ENCODE data around the gene TTC6. TPM values are rescaled to one million over a fixed set of nuclear protein-coding genes. Genes with fewer than 3 reads are reported as not detected.

The TTC6 gene
- total RNA-seq, 1 experiment from 2014 or later = not detected

- Histone ChIP-seq H3K27me3 (ENCODE audit: low read length) (no peaks in the 10 kb centered on the region), H3K9me2 (replicated peaks; ENCODE audit: insufficient read depth, low read length) (no peaks in the 10 kb centered on the region), H3K4me1 (ENCODE audit: low read length) (peaks cover 23% of the 10 kb centered on the region), H3K36me3 (ENCODE audit: insufficient read depth, low read length) (no peaks in the 10 kb centered on the region; the same call in 1 of the 2 replicates), H3K9me3 (ENCODE audit: low read length) (no peaks in the 10 kb centered on the region), H4K20me1 (ENCODE audit: insufficient read depth, low read depth, low read length) (no peaks in the 10 kb centered on the region), H3K4me2 (ENCODE audit: low read depth, low read length, poor library complexity, severe bottlenecking) (no peak overlapping the region), H2AFZ (ENCODE audit: low read length) (no peak overlapping the region), H3K9ac (ENCODE audit: low read length) (no peak overlapping the region), H3K27ac (ENCODE audit: low read length) (no peak overlapping the region), H3K4me3 (ENCODE audit: low read length) (no peak overlapping the region), H3K79me2 (ENCODE audit: low read length) (no peaks in the 10 kb centered on the region)
- no peak for DNase-seq
Observed at GRCh38 chr14:37643701-37644100, 48.3 kb downstream of the TTC6 start.

Other genes with a start within 250 kb of the TTC6 start
- not detected in 2 replicates for gene FOXA1, start 380 bp upstream of the TTC6 start, total RNA-seq (2014; rRNA removed; shearing (Covaris generic); ENCODE audit: low replicate concordance)